MG63 (cell line): ENCODE results near the gene HYAL1. TPM values are rescaled to one million over a fixed set of nuclear protein-coding genes. Genes with fewer than 3 reads are reported as not detected.

Experiments
- DNase-seq: peaks from one replicate; pipeline ENCODE4 v3.0.0-alpha.2; 2020
- H3K27me3 ChIP-seq: fragments of 250-450 bp; sonication (Bioruptor Pico); 2 replicates; pipeline ENCODE4 v1.5.1; 2020; ENCODE audit warnings: mild to moderate bottlenecking, moderate library complexity
- H3K36me3 ChIP-seq: fragments of 250-450 bp; sonication (Bioruptor Pico); 2 replicates; pipeline ENCODE4 v1.5.1; 2020; ENCODE audit warnings: mild to moderate bottlenecking, moderate library complexity
- H3K4me3 ChIP-seq: fragments of 250-450 bp; sonication (Bioruptor Pico); 2 replicates; pipeline ENCODE4 v1.5.1; 2020; ENCODE audit warnings: mild to moderate bottlenecking, moderate library complexity
- H3K9me3 ChIP-seq: fragments of 250-450 bp; sonication (Bioruptor Pico); 2 replicates; pipeline ENCODE4 v1.5.1; 2020; ENCODE audit warnings: mild to moderate bottlenecking, moderate library complexity
- total RNA-seq: library from RNA; depleted of rRNA; stranded (reverse); fragments of >200 nt; shearing (Covaris generic); gene quantifications from 2 replicates; pipeline ENCODE4 v1.2.3, GENCODE V29; 2014; ENCODE audit warnings: low replicate concordance; rRNA removed

HYAL1 gene
- total RNA-seq: 1.4 TPM in 1 of 2 replicates, not detected in the other

DNA sequence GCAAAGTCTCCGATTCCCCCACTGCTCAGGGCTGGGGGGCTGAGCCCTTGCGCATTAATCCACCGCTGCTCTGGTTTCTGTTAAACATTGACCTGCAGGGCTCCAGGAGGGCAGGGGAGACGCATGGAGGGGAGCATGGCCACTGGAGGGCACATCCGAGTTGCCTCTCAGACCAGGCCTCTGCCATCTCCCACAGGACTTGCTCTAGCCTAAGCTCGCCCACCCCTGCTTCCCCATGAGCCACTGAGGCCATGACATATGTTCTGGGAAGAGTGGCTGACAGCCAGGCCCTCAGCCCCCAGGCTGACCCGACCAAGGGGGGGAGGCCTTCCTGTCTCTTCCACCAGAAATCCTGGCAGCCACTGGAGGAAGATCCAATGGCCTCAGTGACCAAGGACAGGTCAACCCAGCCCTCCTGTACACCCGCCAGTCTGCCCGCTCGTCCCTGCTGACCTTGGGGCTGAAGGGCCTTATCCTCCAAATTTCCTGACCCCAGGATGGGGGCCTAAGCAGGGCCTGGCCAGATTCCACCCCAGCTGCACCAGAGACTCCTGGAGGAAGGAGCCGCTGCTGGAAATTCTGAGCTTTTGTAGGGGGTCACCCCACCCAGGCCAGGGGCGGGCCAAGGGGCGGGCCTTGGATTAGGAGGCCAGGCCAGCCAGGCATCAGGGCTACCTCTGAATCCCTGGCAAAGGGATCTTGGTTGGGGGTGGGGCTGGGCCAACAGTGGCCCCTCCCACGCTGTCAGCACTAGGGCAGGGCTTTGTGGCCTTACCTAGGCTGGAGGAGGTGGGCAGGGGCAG, at the start of gene HYAL1:
TSS of gene HYAL1 (minus strand) at position 562 of the 803 bp plus-strand sequence. CDS start 618 bp downstream, outside the sequence.
- Histone ChIP-seq H3K4me3 (no peak within 1 kb of the TSS), H3K27me3 (no peaks in the 10 kb centered on the region), H3K36me3 (no peaks in the 10 kb centered on the region), H3K9me3 (no peaks in the 10 kb centered on the region)
- DNase-seq: no peak

- Histone ChIP-seq H3K9me3 (no peaks in the 10 kb centered on the region), H3K36me3 (peaks cover 32% of the 10 kb centered on the region), H3K4me3 (no peak overlapping the region), H3K27me3 (no peaks in the 10 kb centered on the region)
- no peak for DNase-seq
These were observed 49.4 kb upstream of the HYAL1 start for GRCh38 chr3:50352781-50353180.

DNA sequence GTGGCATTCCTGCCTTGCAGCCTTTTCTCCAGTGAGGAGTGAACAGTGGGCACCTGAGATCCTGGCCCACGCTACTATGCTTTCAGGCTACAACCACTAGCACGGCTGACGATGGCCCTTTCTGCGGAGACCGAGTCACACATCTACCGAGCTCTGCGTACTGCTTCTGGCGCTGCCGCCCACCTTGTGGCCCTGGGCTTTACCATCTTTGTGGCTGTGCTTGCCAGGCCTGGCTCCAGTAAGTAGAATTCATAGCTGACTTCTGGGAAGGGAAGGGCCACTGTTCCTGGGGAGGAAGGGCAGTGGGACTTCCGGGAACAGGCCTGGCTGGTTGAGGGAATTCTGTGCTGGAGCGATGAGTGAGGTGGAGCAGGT, 47.9 kb upstream of the HYAL1 start:
- no peaks in the 10 kb centered on the region for H3K27me3 ChIP-seq
- peaks cover 24% of the 10 kb centered on the region for H3K36me3 ChIP-seq
- no peak for DNase-seq

DNA sequence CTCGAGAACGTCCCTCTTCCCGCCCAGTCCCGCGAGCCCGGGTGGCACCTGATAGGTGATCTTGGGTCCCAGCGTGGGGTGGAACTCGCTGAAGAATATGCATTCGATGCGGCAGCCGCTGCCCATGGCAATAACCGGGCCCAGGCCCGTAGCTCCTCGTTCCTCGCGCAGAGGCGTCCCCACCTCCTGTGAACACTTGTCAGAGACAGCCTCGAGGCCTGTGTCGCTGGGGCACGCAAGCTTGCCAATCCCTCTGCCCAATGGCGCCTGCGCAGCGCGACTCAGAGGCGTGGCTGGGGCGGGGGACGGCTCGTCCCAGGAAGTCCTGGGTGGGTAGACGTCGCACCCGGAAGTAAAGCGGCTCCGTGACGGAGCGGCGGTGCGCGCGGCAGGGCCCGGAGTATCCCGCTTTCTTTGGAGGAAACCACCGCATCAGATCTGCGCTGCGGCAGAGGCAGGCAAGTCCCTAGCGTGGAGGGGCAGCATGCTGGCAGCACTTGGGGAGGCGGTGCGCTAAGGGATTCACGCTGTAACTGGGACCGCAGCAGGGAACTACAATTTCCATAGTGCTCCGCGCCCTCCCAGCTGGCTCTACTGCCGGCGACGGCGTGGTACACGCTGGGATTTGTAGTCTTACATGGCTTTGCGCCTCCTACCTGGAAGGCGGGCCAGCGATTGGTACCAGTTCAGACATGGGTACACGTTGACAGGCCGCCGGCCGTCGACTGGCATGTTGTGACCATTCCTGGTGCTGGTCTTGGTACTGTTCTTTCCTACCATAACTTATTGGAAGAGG, 47.4 kb upstream of the HYAL1 start, which contains the start of the genes CYB561D2 and NPRL2:
TSS of gene CYB561D2 (plus strand) at position 336 of the 796 bp plus-strand sequence. CDS start 572 bp downstream, outside the sequence.
TSS of gene NPRL2 (minus strand) at position 249 of the 796 bp plus-strand sequence. CDS start at position 126, 123 bp downstream.
- Histone ChIP-seq H3K9me3 (no peaks in the 10 kb centered on the region), H3K36me3 (peaks cover 18% of the 10 kb centered on the region), H3K27me3 (no peaks in the 10 kb centered on the region), H3K4me3 (peak within 1 kb of the TSS; percentile 93)
- peak; percentile 89 for DNase-seq

More for the DNA sequence above, 47.9 kb upstream of the HYAL1 start:
- Histone ChIP-seq H3K4me3 (peak overlapping the region; percentile 93), H3K9me3 (no peaks in the 10 kb centered on the region)

DNA sequence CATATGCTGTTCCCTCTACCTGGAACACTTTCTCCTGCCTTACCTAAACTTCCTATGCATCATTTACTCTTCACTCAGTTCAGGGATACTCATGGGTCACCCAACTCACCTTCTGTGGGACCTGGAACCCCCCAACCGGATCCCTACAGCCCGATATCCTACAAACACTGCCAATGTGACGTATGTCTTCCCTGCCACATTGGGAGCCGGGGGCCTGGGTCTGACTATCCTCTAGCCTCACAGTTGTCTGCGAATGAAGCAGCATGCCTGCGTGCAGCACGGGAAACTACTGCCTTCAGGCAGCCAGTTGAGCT, 46.8 kb upstream of the HYAL1 start:
- Histone ChIP-seq H3K36me3 (peaks cover 17% of the 10 kb centered on the region), H3K27me3 (no peaks in the 10 kb centered on the region), H3K9me3 (no peaks in the 10 kb centered on the region), H3K4me3 (peak overlapping the region; percentile 93)
- DNase-seq: no peak

DNA sequence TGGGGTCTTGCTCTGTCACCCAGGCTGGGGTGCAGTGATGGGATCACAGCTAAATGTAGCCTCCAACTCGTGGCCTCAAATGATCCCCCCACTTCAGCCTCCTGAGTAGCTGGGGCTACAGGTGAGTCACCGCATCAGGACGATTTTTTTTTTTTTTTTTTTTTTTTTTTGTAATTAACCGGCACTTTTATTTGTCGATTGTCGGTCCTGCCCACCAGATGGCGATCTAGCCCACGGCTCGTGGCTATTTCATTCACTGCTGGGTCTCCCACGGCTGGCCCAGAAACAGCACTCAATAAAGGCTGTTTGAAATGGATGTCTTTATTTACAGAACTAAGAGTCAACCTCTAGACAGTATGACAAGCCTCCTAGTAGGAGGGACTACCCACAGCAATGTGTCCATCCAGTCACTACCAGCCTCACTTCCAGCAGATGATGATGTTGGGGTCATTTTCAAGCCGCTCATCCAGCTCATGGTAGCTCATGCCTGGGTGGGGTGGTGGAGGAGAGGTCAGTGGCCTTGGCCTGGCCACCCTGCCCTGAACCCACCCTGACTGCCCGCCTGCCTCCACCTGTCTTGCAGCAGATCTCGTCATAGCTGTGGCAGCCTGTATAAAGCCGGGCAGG, 43.9 kb upstream of the HYAL1 start:
- H3K27me3 ChIP-seq: no peaks in the 10 kb centered on the region
- H3K4me3 ChIP-seq: no peak overlapping the region
- H3K36me3 ChIP-seq: peaks cover 6% of the 10 kb centered on the region
- DNase-seq: peak; percentile 52
- H3K9me3 ChIP-seq: no peaks in the 10 kb centered on the region

DNA sequence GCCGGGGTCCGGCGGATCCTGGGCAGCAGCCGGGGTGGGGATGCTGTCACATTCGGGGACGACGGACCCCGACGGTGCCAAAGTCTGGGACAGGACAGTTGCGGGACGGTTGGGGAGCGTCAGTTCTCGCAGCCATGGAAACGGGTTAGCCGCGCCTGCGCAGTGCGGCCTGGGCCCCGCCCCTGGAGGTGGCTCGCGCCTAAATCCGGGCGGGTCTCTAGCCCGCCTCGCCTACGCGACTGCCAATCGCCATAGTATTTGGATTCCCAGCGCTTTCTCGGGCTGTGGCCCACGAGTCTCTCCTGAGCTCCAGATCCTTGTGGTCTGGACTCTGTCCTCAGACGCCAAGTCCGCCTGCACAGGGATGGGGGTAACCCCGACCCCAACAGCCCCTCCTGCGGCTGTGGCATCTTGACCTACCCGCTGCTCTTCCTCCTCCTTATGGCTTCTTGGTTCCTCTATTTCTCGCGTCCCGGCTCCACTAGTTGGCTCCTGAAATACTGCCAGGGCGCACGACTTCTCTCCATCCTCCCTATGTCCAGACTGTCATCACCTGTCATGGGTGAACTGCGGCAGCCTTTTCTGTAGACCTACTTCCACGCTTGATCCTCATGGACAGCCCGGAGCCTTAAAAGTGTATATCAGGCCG, 42.3 kb upstream of the HYAL1 start, which contains the start of gene ZMYND10:
TSS of gene ZMYND10 (minus strand) at position 147 of the 649 bp plus-strand sequence. CDS start 153 bp downstream, outside the sequence.
- H3K27me3 ChIP-seq: no peaks in the 10 kb centered on the region
- no peak for DNase-seq
- no peak within 1 kb of the TSS for H3K4me3 ChIP-seq
- no peaks in the 10 kb centered on the region; the same call in 1 of the 2 replicates for H3K36me3 ChIP-seq
- no peaks in the 10 kb centered on the region for H3K9me3 ChIP-seq

DNA sequence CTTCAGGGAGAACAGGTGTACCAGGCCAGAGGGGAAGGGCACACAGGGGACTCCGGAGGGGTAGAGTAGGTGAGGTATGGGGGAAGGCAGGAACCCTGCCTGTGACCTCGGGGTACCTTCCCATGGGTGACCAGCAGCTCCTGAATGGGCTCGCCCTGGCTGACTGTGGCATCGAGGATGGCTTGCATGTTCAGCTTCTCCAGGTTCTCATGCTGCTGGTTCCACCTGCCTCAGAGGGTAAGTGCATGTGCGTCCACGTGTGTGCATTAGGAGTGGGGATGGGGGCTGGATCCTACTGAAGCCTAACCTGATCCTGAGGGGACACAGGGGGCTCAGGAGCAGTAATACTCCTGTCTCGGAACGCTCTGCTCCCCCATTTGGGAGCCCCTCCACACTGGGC, 41.6 kb upstream of the HYAL1 start:
- Histone ChIP-seq H3K9me3 (no peaks in the 10 kb centered on the region), H3K36me3 (no peaks in the 10 kb centered on the region; the same call in 1 of the 2 replicates), H3K27me3 (no peaks in the 10 kb centered on the region), H3K4me3 (no peak overlapping the region)
- DNase-seq: no peak

DNA sequence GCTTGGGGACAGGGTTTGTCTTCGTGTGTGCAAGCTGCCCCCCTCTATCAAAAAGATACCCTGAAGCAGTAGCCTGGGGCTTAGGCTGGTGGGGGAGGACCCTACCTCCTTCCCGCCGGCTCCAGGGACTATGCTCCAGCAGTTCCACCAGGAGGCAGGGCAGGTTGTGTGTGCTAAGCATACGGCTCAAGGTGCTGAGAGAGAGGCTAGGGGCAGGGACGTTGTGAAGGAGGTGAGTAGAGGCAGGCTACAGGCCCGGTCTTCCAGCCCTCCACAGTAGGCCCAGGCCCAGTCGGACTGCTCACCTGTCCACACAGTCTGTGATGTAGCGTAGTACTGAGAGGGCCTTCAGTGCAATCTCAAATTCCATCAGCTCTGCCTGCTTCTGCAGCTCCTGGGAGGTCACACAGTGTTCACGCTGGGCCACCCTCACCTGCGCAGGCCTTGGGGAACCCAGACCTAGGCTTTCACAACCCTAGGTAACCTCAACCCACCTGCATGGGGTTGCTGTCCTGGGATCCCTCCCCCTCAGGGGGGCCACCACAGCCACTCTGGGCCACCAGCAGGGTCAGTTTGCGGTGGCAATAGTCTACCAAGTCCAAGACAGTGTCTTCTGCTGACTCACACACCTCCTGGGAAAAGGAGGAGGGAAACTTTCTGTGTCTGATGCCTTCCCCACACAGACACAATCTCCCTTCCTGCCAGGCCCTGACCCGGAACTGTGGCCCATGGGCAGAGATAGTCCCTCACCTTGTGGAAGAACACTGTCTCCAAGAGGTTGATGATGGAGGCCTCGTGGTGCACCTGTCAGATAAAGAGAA, 39.6 kb upstream of the HYAL1 start:
- no peak overlapping the region for H3K4me3 ChIP-seq
- no peaks in the 10 kb centered on the region; the same call in 1 of the 2 replicates for H3K36me3 ChIP-seq
- no peak for DNase-seq
- H3K27me3 ChIP-seq: no peaks in the 10 kb centered on the region
- H3K9me3 ChIP-seq: no peaks in the 10 kb centered on the region

GRCh38 chr3:50341996-50342650, 38.7 kb upstream of the HYAL1 start:
- no peak overlapping the region for H3K4me3 ChIP-seq
- DNase-seq: no peak
- H3K27me3 ChIP-seq: no peaks in the 10 kb centered on the region
- H3K9me3 ChIP-seq: no peaks in the 10 kb centered on the region
- 0 out of 2 replicates have a peak, but pooled peaks cover 2% of the 10 kb centered on the region for H3K36me3 ChIP-seq

GRCh38 chr3:50341537-50341936, 38.2 kb upstream of the HYAL1 start:
- H3K4me3 ChIP-seq: no peak overlapping the region
- DNase-seq: no peak
- H3K27me3 ChIP-seq: no peaks in the 10 kb centered on the region

DNA sequence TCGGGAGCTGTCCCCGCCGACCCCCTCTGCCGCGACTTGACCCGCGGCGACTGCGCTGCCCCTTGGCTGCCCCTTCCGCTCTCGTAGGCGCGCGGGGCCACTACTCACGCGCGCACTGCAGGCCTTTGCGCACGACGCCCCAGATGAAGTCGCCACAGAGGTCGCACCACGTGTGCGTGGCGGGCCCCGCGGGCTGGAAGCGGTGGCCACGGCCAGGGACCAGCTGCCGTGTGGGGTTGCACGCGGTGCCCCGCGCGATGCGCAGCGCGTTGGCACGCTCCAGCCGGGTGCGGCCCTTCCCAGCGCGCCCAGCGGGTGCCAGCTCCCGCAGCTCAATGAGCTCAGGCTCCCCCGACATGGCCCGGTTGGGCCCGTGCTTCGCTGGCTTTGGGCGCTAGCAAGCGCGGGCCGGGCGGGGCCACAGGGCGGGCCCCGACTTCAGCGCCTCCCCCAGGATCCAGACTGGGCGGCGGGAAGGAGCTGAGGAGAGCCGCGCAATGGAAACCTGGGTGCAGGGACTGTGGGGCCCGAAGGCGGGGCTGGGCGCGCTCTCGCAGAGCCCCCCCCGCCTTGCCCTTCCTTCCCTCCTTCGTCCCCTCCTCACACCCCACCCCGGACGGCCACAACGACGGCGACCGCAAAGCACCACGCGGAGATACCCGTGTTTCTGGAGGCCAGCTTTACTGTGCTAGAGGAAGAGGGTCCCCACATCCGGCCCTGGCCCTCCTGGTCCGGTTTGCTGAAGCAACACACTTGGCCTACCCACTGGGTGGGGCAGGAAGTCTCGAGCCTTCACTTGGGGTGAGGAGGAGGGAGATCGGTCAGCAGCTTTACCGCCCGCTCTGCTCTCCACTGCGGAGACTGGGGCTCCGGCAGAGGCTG, 37.3 kb upstream of the HYAL1 start, which contains the start of gene RASSF1:
TSS of gene RASSF1 (minus strand) at position 389 of the 882 bp plus-strand sequence. CDS start at position 358, 31 bp downstream.
- Histone ChIP-seq H3K9me3 (no peaks in the 10 kb centered on the region), H3K36me3 (peaks cover 13% of the 10 kb centered on the region), H3K27me3 (no peaks in the 10 kb centered on the region), H3K4me3 (peak within 1 kb of the TSS; percentile 50)
- DNase-seq: peak; percentile 78

More at GRCh38 chr3:50341537-50341936, 38.2 kb upstream of the HYAL1 start:
- Histone ChIP-seq H3K9me3 (no peaks in the 10 kb centered on the region), H3K36me3 (peaks cover 5% of the 10 kb centered on the region)

- Histone ChIP-seq H3K27me3 (no peaks in the 10 kb centered on the region), H3K36me3 (peaks cover 15% of the 10 kb centered on the region), H3K9me3 (no peaks in the 10 kb centered on the region), H3K4me3 (peak overlapping the region; percentile 50)
- no peak for DNase-seq
These were observed 36.7 kb upstream of the HYAL1 start for GRCh38 chr3:50340147-50340447.

DNA sequence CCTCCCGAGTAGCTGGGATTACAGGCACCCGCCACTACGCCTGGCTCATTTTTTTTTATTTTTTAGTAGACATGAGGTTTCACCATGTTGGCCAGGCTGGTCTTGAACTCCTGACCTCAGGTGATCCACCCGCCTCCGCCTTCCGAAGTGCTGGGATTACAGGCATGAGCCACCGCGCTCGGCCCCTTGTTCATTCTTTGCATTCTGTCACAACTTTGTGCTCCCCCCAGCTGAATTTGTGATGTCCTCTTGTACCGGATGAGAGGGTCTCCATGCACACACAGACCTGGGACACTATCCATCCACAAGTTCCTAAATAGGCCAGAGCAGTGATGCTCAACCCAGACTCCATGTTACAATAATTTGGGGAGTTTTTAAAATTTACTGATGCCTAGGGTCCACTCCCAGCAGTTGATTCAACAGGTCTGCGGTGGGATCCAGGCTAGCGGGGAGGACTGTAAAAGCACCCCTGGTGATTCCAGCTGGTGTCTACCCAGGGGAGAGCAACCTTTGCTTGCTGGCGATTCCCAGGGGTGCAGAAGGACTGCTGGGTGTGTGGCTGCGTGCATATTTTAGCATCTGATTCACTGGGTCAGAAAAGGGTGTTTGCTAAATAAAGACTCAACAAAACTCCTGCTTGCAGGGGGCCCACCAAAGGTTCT, 36.2 kb upstream of the HYAL1 start:
- DNase-seq: no peak
- Histone ChIP-seq H3K27me3 (no peaks in the 10 kb centered on the region), H3K4me3 (peak overlapping the region; percentile 50), H3K36me3 (peaks cover 15% of the 10 kb centered on the region), H3K9me3 (no peaks in the 10 kb centered on the region)
